Measurements from ENCODE around the gene GALNT1.

DNA sequence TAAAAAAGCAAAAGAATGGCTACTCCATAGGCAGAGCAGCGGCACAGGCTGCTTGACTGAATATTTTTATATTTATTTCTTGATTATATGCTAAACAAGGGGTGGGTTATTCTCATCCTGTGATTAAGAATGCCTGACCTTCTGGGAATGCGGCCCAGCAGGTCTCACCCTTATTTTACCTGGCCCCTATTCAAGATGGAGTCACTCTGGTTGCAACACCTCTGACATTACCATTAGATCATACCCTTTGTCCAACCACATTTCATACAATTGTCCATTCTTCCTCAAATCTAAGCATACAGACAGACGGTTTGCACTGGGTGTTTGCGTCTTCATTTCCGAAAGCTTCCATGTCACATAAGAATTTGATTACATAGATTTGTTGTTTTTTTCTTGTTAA is 168.2 kb downstream of the GALNT1 start:
- TF ChIP-seq, protein P1, sequence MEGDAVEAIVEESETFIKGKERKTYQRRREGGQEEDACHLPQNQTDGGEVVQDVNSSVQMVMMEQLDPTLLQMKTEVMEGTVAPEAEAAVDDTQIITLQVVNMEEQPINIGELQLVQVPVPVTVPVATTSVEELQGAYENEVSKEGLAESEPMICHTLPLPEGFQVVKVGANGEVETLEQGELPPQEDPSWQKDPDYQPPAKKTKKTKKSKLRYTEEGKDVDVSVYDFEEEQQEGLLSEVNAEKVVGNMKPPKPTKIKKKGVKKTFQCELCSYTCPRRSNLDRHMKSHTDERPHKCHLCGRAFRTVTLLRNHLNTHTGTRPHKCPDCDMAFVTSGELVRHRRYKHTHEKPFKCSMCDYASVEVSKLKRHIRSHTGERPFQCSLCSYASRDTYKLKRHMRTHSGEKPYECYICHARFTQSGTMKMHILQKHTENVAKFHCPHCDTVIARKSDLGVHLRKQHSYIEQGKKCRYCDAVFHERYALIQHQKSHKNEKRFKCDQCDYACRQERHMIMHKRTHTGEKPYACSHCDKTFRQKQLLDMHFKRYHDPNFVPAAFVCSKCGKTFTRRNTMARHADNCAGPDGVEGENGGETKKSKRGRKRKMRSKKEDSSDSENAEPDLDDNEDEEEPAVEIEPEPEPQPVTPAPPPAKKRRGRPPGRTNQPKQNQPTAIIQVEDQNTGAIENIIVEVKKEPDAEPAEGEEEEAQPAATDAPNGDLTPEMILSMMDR (conservative IDR thresholded peaks at IDR 0.05 in 1 of 2, IDR thresholded peaks at IDR 0.05 in 1 of 2; ENCODE audit: extremely low read depth in 1 of 2, insufficient read depth in 1 of 2, low read depth in 1 of 2, low read length in 2 of 2): no peak
- TF ChIP-seq EZH2 (IDR thresholded peaks at IDR 0.05; ENCODE audit: borderline replicate concordance, low read length): no peak
